OCI-LY3 (cell line): Measurements from ENCODE around the gene SRGAP2B.
"Not testable (repeated sequence)": the region's sequence is repeated elsewhere in the genome, so short reads cannot be mapped to it uniquely, and the experiment has no call there.

Source experiments
- CTCF ChIP-seq: fragments of 200-600, 300-600 bp; sonication (generic); IDR thresholded peaks from 2 replicates; pipeline ENCODE4 v1.5.1; 2014; ENCODE audit warnings: antibody characterized with exemption, low read length, low read depth
- EZH2phosphoT487 ChIP-seq: fragments of 200-600 bp; shearing (Covaris generic); IDR thresholded peaks from 2 replicates; pipeline ENCODE4 v1.6.1; 2018; ENCODE audit warnings: antibody characterized with exemption, mixed run types, low read depth

GRCh38 chr1:144979960-144980595 is 115.0 kb downstream of the SRGAP2B start:
- not testable (repeated sequence) for TF ChIP-seq EZH2phosphoT487, CTCF
